HEK293 (cell line): ENCODE measurements around the gene SRPRB.

Experiments used
- CTCF ChIA-PET: fragments of 350-600 bp; formaldehyde crosslinking; extraction: SDS; loops from one replicate; lab custom pipeline; 2021; ENCODE audit warnings: antibody characterized with exemption; lab: Yijun Ruan, JAX
- POLR2A ChIA-PET: fragments of 300-600 bp; formaldehyde crosslinking; extraction: SDS; loops from one replicate; lab custom pipeline; 2020; ENCODE audit warnings: antibody characterized with exemption, inconsistent platforms; lab: Yijun Ruan, JAX
- H3K27ac ChIP-seq: fragments of 200-500 bp; sonication (Bioruptor generic); 2 replicates; pipeline ENCODE4 v1.5.1; 2014; ENCODE audit warnings: low read depth, low read length, control low read depth, inconsistent platforms; ENCODE audit errors: extremely low read depth
- H3K36me3 ChIP-seq, 2 experiments: fragments of 200-500 bp in 1 of 2; sonication (Bioruptor generic) in 1 of 2; 1 replicate in 1 of 2; 2 replicates in 1 of 2; pipeline ENCODE4 v1.5.1; 2014 to 2017; ENCODE audit warnings: inconsistent platforms in 2 of 2, low read length in 2 of 2; ENCODE audit not compliant: control insufficient read depth in 2 of 2, insufficient read depth in 1 of 2
- H3K4me1 ChIP-seq: fragments of 200-500 bp; sonication (Bioruptor generic); 2 replicates; pipeline ENCODE4 v1.5.1; 2014; ENCODE audit warnings: mild to moderate bottlenecking, low read length, inconsistent platforms; ENCODE audit not compliant: control insufficient read depth, insufficient read depth
- H3K4me3 ChIP-seq: 2 replicates; pipeline ENCODE4 v1.5.1; 2011; ENCODE audit warnings: low read depth, mild to moderate bottlenecking, control low read depth, low read length, moderate library complexity
- H3K9me3 ChIP-seq: fragments of 200-500 bp; sonication (Bioruptor generic); 2 replicates; pipeline ENCODE4 v1.5.1; 2014; ENCODE audit warnings: low read depth, low read length, inconsistent platforms; ENCODE audit not compliant: control insufficient read depth, insufficient read depth
- EGR2 ChIP-seq: fragments of 450-650 bp; formaldehyde crosslinking; IDR thresholded peaks from 2 replicates; pipeline ENCODE4 v1.5.1; 2016; ENCODE audit warnings: low read depth, missing biosample characterization, missing genetic modification characterization
- GLI2 ChIP-seq: fragments of 450-650 bp; formaldehyde crosslinking; IDR thresholded peaks from 2 replicates; pipeline ENCODE4; 2017; ENCODE audit warnings: missing biosample characterization, missing genetic modification characterization, low read depth, borderline replicate concordance
- KLF7 ChIP-seq: fragments of 450-650 bp; formaldehyde crosslinking; IDR thresholded peaks from 2 replicates; pipeline ENCODE4 v1.5.1; 2016; ENCODE audit warnings: missing biosample characterization, missing genetic modification characterization, borderline replicate concordance
- MZF1 ChIP-seq: fragments of 450-650 bp; formaldehyde crosslinking; IDR thresholded peaks from 2 replicates; pipeline ENCODE4 v1.5.1; 2017; ENCODE audit warnings: missing biosample characterization, missing genetic modification characterization, borderline replicate concordance
- ZBTB20 ChIP-seq: fragments of 450-650 bp; formaldehyde crosslinking; IDR thresholded peaks from 2 replicates; pipeline ENCODE4 v1.5.1; 2016; ENCODE audit warnings: missing biosample characterization, missing genetic modification characterization
- ZBTB44 ChIP-seq: fragments of 450-650 bp; IDR thresholded peaks from 2 replicates; pipeline ENCODE4 v1.5.1; 2018; ENCODE audit warnings: missing biosample characterization, mild to moderate bottlenecking, missing genetic modification characterization
- ZBTB8A ChIP-seq: fragments of 450-650 bp; formaldehyde crosslinking; IDR thresholded peaks from 2 replicates; pipeline ENCODE4 v1.5.1; 2016; ENCODE audit warnings: missing biosample characterization, missing genetic modification characterization
- ZFP3 ChIP-seq: fragments of 450-650 bp; formaldehyde crosslinking; IDR thresholded peaks from 2 replicates; pipeline ENCODE4 v1.5.1; 2016; ENCODE audit warnings: low read depth, missing biosample characterization, missing genetic modification characterization
- ZNF112 ChIP-seq: fragments of 450-650 bp; formaldehyde crosslinking; IDR thresholded peaks from 2 replicates; pipeline ENCODE4 v1.5.0; 2017; ENCODE audit warnings: missing biosample characterization, missing genetic modification characterization
- ZNF132 ChIP-seq: fragments of 450-650 bp; formaldehyde crosslinking; IDR thresholded peaks from 2 replicates; pipeline ENCODE4 v1.5.1; 2017; ENCODE audit warnings: missing biosample characterization, missing genetic modification characterization, borderline replicate concordance
- ZNF157 ChIP-seq: fragments of 450-650 bp; formaldehyde crosslinking; IDR thresholded peaks from 2 replicates; pipeline ENCODE4 v1.5.1; 2016; ENCODE audit warnings: missing biosample characterization, missing genetic modification characterization
- ZNF2 ChIP-seq: fragments of 450-650 bp; formaldehyde crosslinking; IDR thresholded peaks from 2 replicates; pipeline ENCODE4 v1.5.1; 2016; ENCODE audit warnings: missing biosample characterization, missing genetic modification characterization
- ZNF221 ChIP-seq: fragments of 450-650 bp; formaldehyde crosslinking; IDR thresholded peaks from 2 replicates; pipeline ENCODE4 v1.5.1; 2017; ENCODE audit warnings: missing biosample characterization, missing genetic modification characterization, borderline replicate concordance
- ZNF23 ChIP-seq: fragments of 450-650 bp; formaldehyde crosslinking; IDR thresholded peaks from 2 replicates; pipeline ENCODE4 v1.5.1; 2016; ENCODE audit warnings: missing biosample characterization, missing genetic modification characterization, borderline replicate concordance
- ZNF335 ChIP-seq: fragments of 450-650 bp; formaldehyde crosslinking; conservative IDR thresholded peaks from 2 replicates; pipeline ENCODE4 v1.5.1; 2016; ENCODE audit warnings: missing biosample characterization, missing genetic modification characterization
- ZNF354C ChIP-seq: fragments of 450-650 bp; formaldehyde crosslinking; IDR thresholded peaks from 2 replicates; pipeline ENCODE4 v1.5.1; 2016; ENCODE audit warnings: missing biosample characterization, missing genetic modification characterization, low read depth, borderline replicate concordance
- ZNF48 ChIP-seq: fragments of 450-650 bp; formaldehyde crosslinking; IDR thresholded peaks from 2 replicates; pipeline ENCODE4 v1.5.1; 2016; ENCODE audit warnings: missing biosample characterization, missing genetic modification characterization
- ZNF514 ChIP-seq: fragments of 450-650 bp; formaldehyde crosslinking; IDR thresholded peaks from 2 replicates; pipeline ENCODE4 v1.5.1; 2016; ENCODE audit warnings: missing biosample characterization, missing genetic modification characterization
- ZNF518A ChIP-seq: fragments of 450-650 bp; formaldehyde crosslinking; conservative IDR thresholded peaks from 2 replicates; pipeline ENCODE4 v1.5.1; 2016; ENCODE audit warnings: low read depth, missing biosample characterization, missing genetic modification characterization
- ZNF555 ChIP-seq: fragments of 450-650 bp; formaldehyde crosslinking; conservative IDR thresholded peaks from 2 replicates; pipeline ENCODE4 v1.5.1; 2017; ENCODE audit warnings: missing biosample characterization, mild to moderate bottlenecking, missing genetic modification characterization, inconsistent platforms
- ZNF558 ChIP-seq: fragments of 450-650 bp; formaldehyde crosslinking; IDR thresholded peaks from 2 replicates; pipeline ENCODE4 v1.5.1; 2016; ENCODE audit warnings: missing biosample characterization, missing genetic modification characterization
- ZNF596 ChIP-seq: fragments of 450-650 bp; IDR thresholded peaks from 2 replicates; pipeline ENCODE4 v1.5.0; 2018; ENCODE audit warnings: missing biosample characterization, mild to moderate bottlenecking, missing genetic modification characterization, moderate library complexity
- ZNF610 ChIP-seq: fragments of 450-650 bp; formaldehyde crosslinking; IDR thresholded peaks from 2 replicates; pipeline ENCODE4 v1.5.1; 2016; ENCODE audit warnings: missing biosample characterization, missing genetic modification characterization, borderline replicate concordance
- ZNF664 ChIP-seq: fragments of 450-650 bp; formaldehyde crosslinking; IDR thresholded peaks from 2 replicates; pipeline ENCODE4 v1.5.1; 2016; ENCODE audit warnings: missing biosample characterization, missing genetic modification characterization
- ZNF843 ChIP-seq: fragments of 450-650 bp; formaldehyde crosslinking; IDR thresholded peaks from 2 replicates; pipeline ENCODE4 v1.5.1; 2016; ENCODE audit warnings: missing biosample characterization, missing genetic modification characterization
- ZSCAN16 ChIP-seq: fragments of 450-650 bp; formaldehyde crosslinking; IDR thresholded peaks from 2 replicates; pipeline ENCODE4 v1.5.1; 2016; ENCODE audit warnings: missing biosample characterization, missing genetic modification characterization
- ZSCAN5A ChIP-seq: fragments of 450-650 bp; formaldehyde crosslinking; IDR thresholded peaks from 2 replicates; pipeline ENCODE4 v1.5.1; 2016; ENCODE audit warnings: missing biosample characterization, missing genetic modification characterization
- TF ChIP-seq, protein P1 (sequence below): fragments of 450-650 bp; formaldehyde crosslinking; IDR thresholded peaks from 2 replicates; pipeline ENCODE4 v1.5.1; 2016; ENCODE audit warnings: missing biosample characterization, missing genetic modification characterization, low read depth

Gene SRPRB, protein sequence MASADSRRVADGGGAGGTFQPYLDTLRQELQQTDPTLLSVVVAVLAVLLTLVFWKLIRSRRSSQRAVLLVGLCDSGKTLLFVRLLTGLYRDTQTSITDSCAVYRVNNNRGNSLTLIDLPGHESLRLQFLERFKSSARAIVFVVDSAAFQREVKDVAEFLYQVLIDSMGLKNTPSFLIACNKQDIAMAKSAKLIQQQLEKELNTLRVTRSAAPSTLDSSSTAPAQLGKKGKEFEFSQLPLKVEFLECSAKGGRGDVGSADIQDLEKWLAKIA

DNA sequence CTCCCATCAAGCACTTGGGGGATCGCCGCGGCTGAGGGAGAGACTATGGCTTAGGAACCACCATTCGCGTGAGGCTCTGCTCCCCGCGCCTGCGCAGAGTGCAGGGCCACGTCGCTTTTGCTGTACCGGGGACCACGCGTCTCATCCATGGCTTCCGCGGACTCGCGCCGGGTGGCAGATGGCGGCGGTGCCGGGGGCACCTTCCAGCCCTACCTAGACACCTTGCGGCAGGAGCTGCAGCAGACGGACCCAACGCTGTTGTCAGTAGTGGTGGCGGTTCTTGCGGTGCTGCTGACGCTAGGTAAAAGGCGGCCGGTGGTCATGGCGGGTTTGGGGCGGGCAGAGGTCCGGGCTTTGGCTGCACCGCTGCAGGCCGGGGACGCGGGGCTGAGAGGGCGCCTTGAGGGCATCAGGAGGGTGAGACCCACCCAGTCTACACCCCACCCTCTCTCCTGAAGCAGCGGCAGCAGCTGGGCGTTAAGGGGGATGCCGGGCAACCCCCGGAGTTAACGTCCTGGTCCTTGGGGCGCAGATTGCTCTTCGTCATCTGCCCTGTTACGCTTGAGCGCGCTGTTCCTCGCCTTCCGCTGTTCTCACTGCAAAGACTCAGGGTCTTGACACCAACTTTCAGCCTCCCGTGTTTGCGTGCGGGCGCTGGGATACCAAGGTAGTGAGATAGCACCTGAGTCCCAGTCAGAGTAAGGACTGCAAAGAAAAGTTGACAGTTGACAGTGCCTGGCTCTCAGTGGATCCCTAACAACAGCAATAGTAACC, at the start of gene SRPRB:
TSS of gene SRPRB (plus strand) at position 114 of the 774 bp plus-strand sequence. CDS start at position 148, 34 bp downstream.
- Histone ChIP-seq H3K27ac (no peak within 1 kb of the TSS), H3K9me3 (no peaks in the 10 kb centered on the region), H3K4me3 (peak within 1 kb of the TSS; percentile 91), H3K4me1 (no peaks in the 10 kb centered on the region), H3K36me3 (peaks cover 15 to 28% of the 10 kb centered on the region in 2 experiments)
- CTCF ChIA-PET = interaction anchor here (0.6 to 0.9 kb wide), 2 partner anchors 12 to 53 kb away, joined by 3 read pairs; no protein-coding TSS in a partner anchor
- POLR2A ChIA-PET = interaction anchor here (0.6 kb wide), 1 partner anchor 101 kb away, joined by 4 read pairs; no protein-coding TSS in a partner anchor
- TF ChIP-seq ZNF558 (tag by site-specific recombination) (no peak), ZSCAN5A (0 out of 2 replicates have a peak, but pooled peaks have one; percentile 30), ZNF2 (tag by site-specific recombination) (peak; percentile 39; the same call in 1 of the 2 replicates), GLI2 (no peak), ZFP3 (no peak), ZNF48 (tag by site-specific recombination) (no peak), ZSCAN16 (tag by site-specific recombination) (no peak), EGR2 (no peak), ZNF132 (tag by site-specific recombination) (no peak), ZNF596 (tag by site-specific recombination) (no peak), KLF7 (tag by site-specific recombination) (no peak), ZNF518A (tag by site-specific recombination) (0 out of 2 replicates have a peak, but pooled peaks have one; percentile 9), MZF1 (tag by site-specific recombination) (no peak), ZBTB8A (tag by site-specific recombination) (peak; percentile 91), ZNF335 (tag by site-specific recombination) (peak; percentile 96), ZNF221 (tag by site-specific recombination) (no peak), ZNF664 (tag by site-specific recombination) (no peak), ZNF555 (tag by site-specific recombination) (no peak), ZNF843 (tag by site-specific recombination) (no peak), ZNF23 (tag by site-specific recombination) (no peak), ZBTB20 (peak; percentile 95), ZNF610 (no peak), ZNF354C (tag by site-specific recombination) (no peak), ZBTB44 (tag by site-specific recombination) (no peak), ZNF157 (no peak), ZNF112 (tag by site-specific recombination) (no peak), ZNF514 (tag by site-specific recombination) (no peak)
- TF ChIP-seq, protein P1, sequence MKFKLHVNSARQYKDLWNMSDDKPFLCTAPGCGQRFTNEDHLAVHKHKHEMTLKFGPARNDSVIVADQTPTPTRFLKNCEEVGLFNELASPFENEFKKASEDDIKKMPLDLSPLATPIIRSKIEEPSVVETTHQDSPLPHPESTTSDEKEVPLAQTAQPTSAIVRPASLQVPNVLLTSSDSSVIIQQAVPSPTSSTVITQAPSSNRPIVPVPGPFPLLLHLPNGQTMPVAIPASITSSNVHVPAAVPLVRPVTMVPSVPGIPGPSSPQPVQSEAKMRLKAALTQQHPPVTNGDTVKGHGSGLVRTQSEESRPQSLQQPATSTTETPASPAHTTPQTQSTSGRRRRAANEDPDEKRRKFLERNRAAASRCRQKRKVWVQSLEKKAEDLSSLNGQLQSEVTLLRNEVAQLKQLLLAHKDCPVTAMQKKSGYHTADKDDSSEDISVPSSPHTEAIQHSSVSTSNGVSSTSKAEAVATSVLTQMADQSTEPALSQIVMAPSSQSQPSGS (tag by site-specific recombination) = no peak
